Chondrocyte (in vitro differentiated cells): ENCODE data around the gene AQP12B. TPM values are rescaled to one million over a fixed set of nuclear protein-coding genes. Genes with fewer than 3 reads are reported as not detected.

Source experiments
- DNase-seq: peaks from one replicate; pipeline ENCODE4 v3.0.0; 2021; ENCODE audit warnings: mixed read lengths, low spot score
- H3K27ac Mint-ChIP-seq: one replicate; pipeline ENCODE4 v1.8.0; 2021; ENCODE audit warnings: mild to moderate bottlenecking, moderate library complexity, mixed read lengths; ENCODE audit not compliant: unreplicated experiment
- H3K27me3 Mint-ChIP-seq: 2 replicates; pipeline ENCODE4 v1.8.0; 2021; ENCODE audit warnings: low read depth, mixed read lengths
- H3K36me3 Mint-ChIP-seq: 2 replicates; pipeline ENCODE4 v1.8.0; 2021; ENCODE audit warnings: low read depth, mixed read lengths
- H3K4me1 Mint-ChIP-seq: 2 replicates; pipeline ENCODE4 v1.8.0; 2021; ENCODE audit warnings: low read depth, mild to moderate bottlenecking, mixed read lengths
- H3K4me3 Mint-ChIP-seq: one replicate; pipeline ENCODE4 v1.8.0; 2021; ENCODE audit warnings: mild to moderate bottlenecking, moderate library complexity, mixed read lengths; ENCODE audit not compliant: unreplicated experiment
- H3K9me3 Mint-ChIP-seq: 2 replicates; pipeline ENCODE4 v1.8.0; 2021; ENCODE audit warnings: low read depth, mixed read lengths
- CTCF ChIP-seq: fragments of 200-600 bp; sonication (generic); IDR thresholded peaks from 2 replicates; pipeline ENCODE4 v1.5.0; 2021; ENCODE audit warnings: antibody characterized with exemption, mild to moderate bottlenecking, moderate library complexity
- total RNA-seq: library from RNA; stranded (reverse); gene quantifications from 3 replicates; pipeline ENCODE4 v1.2.1, GENCODE V29; 2021

AQP12B gene
- total RNA-seq, 1 donor from 2014 or later: not detected

- Mint-ChIP-seq H3K4me3 (no peak overlapping the region), H3K4me1 (no peaks in the 10 kb centered on the region), H3K36me3 (peaks cover 4% of the 10 kb centered on the region), H3K27me3 (peaks cover 11% of the 10 kb centered on the region), H3K27ac (no peak overlapping the region), H3K9me3 (peaks cover 12% of the 10 kb centered on the region)
- no peak for TF ChIP-seq CTCF
- no peak for DNase-seq
These were observed 44.8 kb downstream of the AQP12B start for GRCh38 chr2:240637901-240638345.

GRCh38 chr2:240637116-240637900 is 45.4 kb downstream of the AQP12B start:
- Mint-ChIP-seq H3K4me1 (no peaks in the 10 kb centered on the region), H3K36me3 (peaks cover 4% of the 10 kb centered on the region), H3K9me3 (peaks cover 12% of the 10 kb centered on the region), H3K4me3 (no peak overlapping the region), H3K27me3 (peaks cover 11% of the 10 kb centered on the region), H3K27ac (no peak overlapping the region)
- peak; percentile 77 for DNase-seq
- no peak for TF ChIP-seq CTCF

GRCh38 chr2:240636563-240637115 is 46.0 kb downstream of the AQP12B start:
- H3K4me3 Mint-ChIP-seq: no peak overlapping the region
- no peak for TF ChIP-seq CTCF
- no peaks in the 10 kb centered on the region for H3K4me1 Mint-ChIP-seq
- peaks cover 12% of the 10 kb centered on the region for H3K9me3 Mint-ChIP-seq
- peaks cover 4% of the 10 kb centered on the region for H3K36me3 Mint-ChIP-seq
- peaks cover 11% of the 10 kb centered on the region for H3K27me3 Mint-ChIP-seq
- DNase-seq: peak; percentile 64
- H3K27ac Mint-ChIP-seq: no peak overlapping the region

- H3K4me1 Mint-ChIP-seq: no peaks in the 10 kb centered on the region
- DNase-seq: no peak
- H3K27ac Mint-ChIP-seq: no peak overlapping the region
- no peak for TF ChIP-seq CTCF
- peaks cover 4% of the 10 kb centered on the region for H3K36me3 Mint-ChIP-seq
- H3K27me3 Mint-ChIP-seq: peaks cover 11% of the 10 kb centered on the region
- H3K4me3 Mint-ChIP-seq: no peak overlapping the region
- peaks cover 12% of the 10 kb centered on the region for H3K9me3 Mint-ChIP-seq
These were observed 46.6 kb downstream of the AQP12B start for GRCh38 chr2:240635998-240636547.

- Mint-ChIP-seq H3K27me3 (peaks cover 11% of the 10 kb centered on the region), H3K36me3 (peaks cover 4% of the 10 kb centered on the region), H3K4me3 (no peak overlapping the region), H3K4me1 (no peaks in the 10 kb centered on the region), H3K9me3 (peaks cover 12% of the 10 kb centered on the region), H3K27ac (no peak overlapping the region)
- peak; percentile 58 for DNase-seq
- no peak for TF ChIP-seq CTCF
These were observed 47.3 kb downstream of the AQP12B start for GRCh38 chr2:240635121-240635997.
